C4-2B (cell line): ENCODE results near the gene PMM2.

Experiments
- H3K27ac ChIP-seq: fragments of 450-650 bp; 2 replicates; pipeline ENCODE4 v1.5.1; 2017
- ZFX ChIP-seq: fragments of 450-650 bp; IDR thresholded peaks from 2 replicates; pipeline ENCODE4 v1.6.1; 2017
- TF ChIP-seq, protein P1 (sequence below): fragments of 450-650 bp; conservative IDR thresholded peaks from 2 replicates; pipeline ENCODE4 v1.5.1; 2017; ENCODE audit warnings: mild to moderate bottlenecking

PMM2 gene

DNA sequence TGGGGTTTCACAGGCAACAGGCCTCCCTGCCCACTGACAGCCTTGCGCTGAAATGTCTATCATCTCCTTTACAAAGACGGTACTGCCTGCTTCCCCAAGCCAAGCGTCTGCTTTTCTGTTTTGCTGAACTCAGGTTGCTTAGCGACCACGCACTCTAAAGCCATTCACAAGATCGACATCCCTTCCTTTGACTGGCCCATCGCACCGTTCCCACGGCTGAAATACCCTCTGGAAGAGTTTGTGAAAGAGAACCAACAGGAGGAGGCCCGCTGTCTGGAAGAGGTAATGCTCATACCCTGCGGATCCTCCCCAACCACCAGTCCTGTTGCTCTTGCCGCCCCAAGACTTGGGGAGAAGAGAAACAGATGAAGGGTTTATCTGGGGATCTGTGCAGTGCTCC, 28.9 kb upstream of the PMM2 start:
- TF ChIP-seq, protein P1, sequence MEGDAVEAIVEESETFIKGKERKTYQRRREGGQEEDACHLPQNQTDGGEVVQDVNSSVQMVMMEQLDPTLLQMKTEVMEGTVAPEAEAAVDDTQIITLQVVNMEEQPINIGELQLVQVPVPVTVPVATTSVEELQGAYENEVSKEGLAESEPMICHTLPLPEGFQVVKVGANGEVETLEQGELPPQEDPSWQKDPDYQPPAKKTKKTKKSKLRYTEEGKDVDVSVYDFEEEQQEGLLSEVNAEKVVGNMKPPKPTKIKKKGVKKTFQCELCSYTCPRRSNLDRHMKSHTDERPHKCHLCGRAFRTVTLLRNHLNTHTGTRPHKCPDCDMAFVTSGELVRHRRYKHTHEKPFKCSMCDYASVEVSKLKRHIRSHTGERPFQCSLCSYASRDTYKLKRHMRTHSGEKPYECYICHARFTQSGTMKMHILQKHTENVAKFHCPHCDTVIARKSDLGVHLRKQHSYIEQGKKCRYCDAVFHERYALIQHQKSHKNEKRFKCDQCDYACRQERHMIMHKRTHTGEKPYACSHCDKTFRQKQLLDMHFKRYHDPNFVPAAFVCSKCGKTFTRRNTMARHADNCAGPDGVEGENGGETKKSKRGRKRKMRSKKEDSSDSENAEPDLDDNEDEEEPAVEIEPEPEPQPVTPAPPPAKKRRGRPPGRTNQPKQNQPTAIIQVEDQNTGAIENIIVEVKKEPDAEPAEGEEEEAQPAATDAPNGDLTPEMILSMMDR: no peak
- TF ChIP-seq ZFX: no peak
- no peak overlapping the region for H3K27ac ChIP-seq

DNA sequence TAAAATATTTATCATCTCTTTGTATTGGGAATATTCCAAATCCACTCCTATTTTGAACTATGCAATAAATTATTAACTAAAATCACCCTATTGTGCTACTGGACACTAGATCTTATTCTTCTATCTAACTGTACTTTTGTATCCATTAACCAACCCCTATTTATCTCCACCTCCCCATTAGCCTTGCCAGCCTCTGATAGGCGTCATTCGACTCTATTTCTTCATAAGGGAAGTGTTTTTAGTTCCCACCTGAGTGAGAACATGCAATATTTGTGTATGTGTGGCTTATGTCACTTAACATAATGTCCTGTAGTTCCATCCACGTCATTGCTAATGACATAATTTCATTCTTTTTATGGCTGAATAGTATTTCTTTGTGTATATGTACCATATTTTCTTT, 24.1 kb upstream of the PMM2 start:
- no peak for TF ChIP-seq ZFX
- TF ChIP-seq, protein P1: no peak
- H3K27ac ChIP-seq: no peak overlapping the region

DNA sequence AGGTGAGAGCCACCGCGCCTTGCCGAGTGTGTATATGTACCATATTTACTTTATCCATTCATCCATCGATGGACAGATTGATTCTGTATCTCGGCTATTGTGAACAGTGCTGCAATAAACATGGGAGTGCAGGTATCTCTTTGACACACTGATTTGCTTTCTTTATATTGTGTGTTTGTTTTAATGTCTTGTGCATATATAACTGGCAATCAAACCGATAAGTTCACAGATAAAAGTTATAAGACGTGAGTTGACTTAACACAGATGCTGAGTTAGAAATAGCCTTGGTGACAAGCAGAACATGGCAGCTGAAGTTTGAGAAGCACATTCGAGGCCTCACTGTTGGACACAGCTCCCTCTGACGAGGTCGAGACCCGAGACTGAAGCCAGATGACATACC, 23.4 kb upstream of the PMM2 start:
- H3K27ac ChIP-seq: no peak overlapping the region
- TF ChIP-seq, protein P1: no peak
- no peak for TF ChIP-seq ZFX

GRCh38 chr16:8775359-8775758, 22.3 kb upstream of the PMM2 start:
- H3K27ac ChIP-seq: no peak overlapping the region
- no peak for TF ChIP-seq ZFX
- TF ChIP-seq, protein P1: no peak

GRCh38 chr16:8776129-8776584, 21.5 kb upstream of the PMM2 start:
- TF ChIP-seq ZFX: no peak
- TF ChIP-seq, protein P1: no peak
- no peak overlapping the region for H3K27ac ChIP-seq

- H3K27ac ChIP-seq: no peak overlapping the region
- TF ChIP-seq ZFX: no peak
- TF ChIP-seq, protein P1: no peak
Observed at GRCh38 chr16:8777217-8777616, 20.4 kb upstream of the PMM2 start.

DNA sequence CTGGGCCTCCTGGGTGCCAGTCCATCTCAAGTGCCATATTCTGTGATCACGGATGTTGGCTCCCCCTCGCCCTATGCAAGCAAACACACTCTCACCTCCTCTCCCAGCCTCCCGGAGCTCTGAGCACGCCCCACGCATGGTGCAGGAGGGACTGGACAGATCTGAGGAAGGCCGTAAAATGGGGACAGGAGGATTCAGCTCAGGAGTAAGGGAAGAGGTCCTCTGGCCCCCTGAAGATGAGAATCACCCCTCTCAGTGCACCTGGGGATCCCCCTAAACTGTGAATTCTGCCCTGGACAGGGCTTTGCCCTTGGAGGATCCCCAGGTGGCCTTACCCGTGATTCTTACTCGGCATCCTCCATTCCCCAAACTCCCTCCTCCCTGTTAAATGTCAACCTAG, 15.8 kb upstream of the PMM2 start:
- TF ChIP-seq, protein P1: no peak
- no peak for TF ChIP-seq ZFX
- H3K27ac ChIP-seq: no peak overlapping the region
